ENCODE results near the gene TALDO1. TPM values are rescaled to one million over a fixed set of nuclear protein-coding genes. Genes with fewer than 3 reads are reported as not detected.

Gene TALDO1
- total and polyA plus RNA-seq, 12 donors = 64.3 to 167 (median 145) TPM

- H3K4me1 ChIP-seq (replicated peaks in 1 of 2) = peaks cover 22 to 26% of the 10 kb centered on the region in 2 donors
These were observed 44.5 kb upstream of the TALDO1 start for GRCh38 chr11:702462-703461.

DNA sequence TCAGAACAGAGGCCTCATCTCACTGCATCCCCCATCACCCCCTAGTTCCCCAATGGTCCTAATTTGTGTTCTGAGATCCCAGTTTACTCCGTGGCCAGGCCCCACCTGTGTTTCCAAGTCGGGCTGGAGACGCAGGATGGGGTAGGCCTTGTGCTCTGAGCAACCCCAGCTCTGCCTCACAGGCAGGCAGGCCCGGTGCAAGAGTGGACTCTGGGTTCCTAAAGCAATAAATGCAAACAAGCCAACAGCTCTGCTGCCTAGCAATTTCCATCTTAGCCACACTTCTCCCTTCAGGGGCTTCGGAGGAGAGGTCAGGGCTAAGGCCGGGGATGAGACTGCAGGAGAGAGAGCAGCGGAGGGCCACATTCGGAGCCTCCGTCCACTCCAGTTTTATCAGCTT is 43.8 kb upstream of the TALDO1 start:
- TF ChIP-seq, protein P1, sequence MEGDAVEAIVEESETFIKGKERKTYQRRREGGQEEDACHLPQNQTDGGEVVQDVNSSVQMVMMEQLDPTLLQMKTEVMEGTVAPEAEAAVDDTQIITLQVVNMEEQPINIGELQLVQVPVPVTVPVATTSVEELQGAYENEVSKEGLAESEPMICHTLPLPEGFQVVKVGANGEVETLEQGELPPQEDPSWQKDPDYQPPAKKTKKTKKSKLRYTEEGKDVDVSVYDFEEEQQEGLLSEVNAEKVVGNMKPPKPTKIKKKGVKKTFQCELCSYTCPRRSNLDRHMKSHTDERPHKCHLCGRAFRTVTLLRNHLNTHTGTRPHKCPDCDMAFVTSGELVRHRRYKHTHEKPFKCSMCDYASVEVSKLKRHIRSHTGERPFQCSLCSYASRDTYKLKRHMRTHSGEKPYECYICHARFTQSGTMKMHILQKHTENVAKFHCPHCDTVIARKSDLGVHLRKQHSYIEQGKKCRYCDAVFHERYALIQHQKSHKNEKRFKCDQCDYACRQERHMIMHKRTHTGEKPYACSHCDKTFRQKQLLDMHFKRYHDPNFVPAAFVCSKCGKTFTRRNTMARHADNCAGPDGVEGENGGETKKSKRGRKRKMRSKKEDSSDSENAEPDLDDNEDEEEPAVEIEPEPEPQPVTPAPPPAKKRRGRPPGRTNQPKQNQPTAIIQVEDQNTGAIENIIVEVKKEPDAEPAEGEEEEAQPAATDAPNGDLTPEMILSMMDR (IDR thresholded peaks at IDR 0.05) = no peak
- no peak for TF ChIP-seq POLR2A (IDR thresholded peaks at IDR 0.05)
- H3K4me3 ChIP-seq = no peak overlapping the region
- WGBS, 4 donors = 89 to 95% (median 92%) methylated on average over 9 of the region's 9 CpGs
- intact Hi-C loops (cut with DNase I) = no loop called here
- no peaks in the 10 kb centered on the region for H3K9me3 ChIP-seq (replicated peaks in 1 of 3)
- peaks cover 20 to 21% of the 10 kb centered on the region in 2 donors for H3K4me1 ChIP-seq (replicated peaks in 1 of 2)
- DNase-seq = no peak
- no peaks in the 10 kb centered on the region for H3K27me3 ChIP-seq
- H3K36me3 ChIP-seq (replicated peaks in 1 of 2) = no peaks in the 10 kb centered on the region
- no peak overlapping the region for H3K27ac ChIP-seq

More at GRCh38 chr11:702462-703461, 44.5 kb upstream of the TALDO1 start:
- peak overlapping the region in 2 of 5 donors; percentile 3 to 48 for H3K27ac ChIP-seq
- 71 to 85% (median 77%) methylated on average over 14 to 26 of the region's 26 CpGs for WGBS, 4 donors
- H3K27me3 ChIP-seq = no peaks in the 10 kb centered on the region
- TF ChIP-seq, protein P1 (IDR thresholded peaks at IDR 0.05) = no peak
- TF ChIP-seq POLR2A (IDR thresholded peaks at IDR 0.05) = no peak
- no peaks in the 10 kb centered on the region for H3K36me3 ChIP-seq (replicated peaks in 1 of 2)
- DNase-seq = peak in 2 of 7 donors; percentile 13 to 49
- intact Hi-C loops (cut with DNase I) = no loop called here
- H3K4me3 ChIP-seq = no peak overlapping the region
- H3K9me3 ChIP-seq (replicated peaks in 1 of 3) = no peaks in the 10 kb centered on the region

DNA sequence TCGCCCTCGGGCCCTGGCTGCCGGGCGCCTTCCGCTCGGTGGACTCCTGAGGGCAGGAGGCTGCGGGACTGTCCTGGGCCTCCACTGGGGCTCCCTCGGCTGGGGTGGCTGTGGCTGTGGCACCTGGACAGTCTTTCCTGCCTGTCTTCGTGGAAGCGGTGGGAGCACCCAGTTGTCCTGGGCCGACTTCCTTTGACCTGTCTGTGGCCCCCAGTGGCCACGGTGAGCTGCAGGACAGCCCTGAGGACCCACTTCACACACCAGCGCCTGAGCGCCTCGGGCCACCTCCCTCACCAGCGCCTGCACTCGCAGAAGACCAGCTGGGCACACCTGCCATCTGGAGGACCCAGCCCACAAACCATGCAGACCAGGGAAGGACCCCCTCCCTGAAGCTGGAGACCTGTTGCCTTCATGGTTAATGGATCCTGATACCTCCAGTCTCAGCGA is 43.0 kb upstream of the TALDO1 start:
- H3K36me3 ChIP-seq (replicated peaks in 1 of 2) = no peaks in the 10 kb centered on the region

More for the DNA sequence above, 43.0 kb upstream of the TALDO1 start:
- H3K27me3 ChIP-seq = no peaks in the 10 kb centered on the region
- H3K4me1 ChIP-seq (replicated peaks in 1 of 2) = peaks cover 18 to 20% of the 10 kb centered on the region in 2 donors
- 89 to 100% (median 95%) methylated on average over 5 to 18 of the region's 18 CpGs for WGBS, 4 donors
- no peak overlapping the region for H3K4me3 ChIP-seq
- intact Hi-C loops (cut with DNase I) = no loop called here
- no peak for TF ChIP-seq POLR2A (IDR thresholded peaks at IDR 0.05)
- TF ChIP-seq, protein P1 (IDR thresholded peaks at IDR 0.05) = no peak
- no peak for DNase-seq
- H3K27ac ChIP-seq = no peak overlapping the region
- H3K9me3 ChIP-seq (replicated peaks in 1 of 3) = no peaks in the 10 kb centered on the region
